Breast epithelium (tissue), 3 donors: Measurements from ENCODE around the gene NXT2.

Source experiments
- CTCF ChIP-seq, 3 donors: fragments of 450-650 bp; IDR thresholded peaks; one replicate each; pipeline ENCODE4 v1.5.1; 2016 to 2017; ENCODE audit warnings: antibody characterized with exemption in 3 of 3, mild to moderate bottlenecking in 3 of 3, moderate library complexity in 3 of 3
- POLR2A ChIP-seq: fragments of 450-650 bp; IDR thresholded peaks from one replicate; pipeline ENCODE4 v1.6.1; 2016; ENCODE audit warnings: antibody characterized with exemption, mild to moderate bottlenecking, moderate library complexity
- POLR2AphosphoS5 ChIP-seq, 3 donors: sonication (generic); formaldehyde crosslinking; IDR thresholded peaks; one replicate each; pipeline ENCODE4 v1.6.1; 2017; ENCODE audit warnings: antibody characterized with exemption in 3 of 3

- TF ChIP-seq CTCF (IDR thresholded peaks at IDR 0.05) (no peak), POLR2AphosphoS5 (IDR thresholded peaks at IDR 0.05) (no peak), POLR2A (no peak)
Measured at GRCh38 chrX:109534933-109535332, 1.7 kb upstream of the NXT2 start.
